Activated CD8-positive, alpha-beta memory T cell treated with anti-CD3 and anti-CD28 coated beads, Interleukin-2, amount 50 U/mL, for 24 hours (primary cell): ENCODE data around the gene KIF1A.

Source experiments
- DNase-seq: peaks from one replicate; pipeline ENCODE4 v3.0.0-alpha.2; 2020; ENCODE audit errors: extremely low read depth

KIF1A gene

DNA sequence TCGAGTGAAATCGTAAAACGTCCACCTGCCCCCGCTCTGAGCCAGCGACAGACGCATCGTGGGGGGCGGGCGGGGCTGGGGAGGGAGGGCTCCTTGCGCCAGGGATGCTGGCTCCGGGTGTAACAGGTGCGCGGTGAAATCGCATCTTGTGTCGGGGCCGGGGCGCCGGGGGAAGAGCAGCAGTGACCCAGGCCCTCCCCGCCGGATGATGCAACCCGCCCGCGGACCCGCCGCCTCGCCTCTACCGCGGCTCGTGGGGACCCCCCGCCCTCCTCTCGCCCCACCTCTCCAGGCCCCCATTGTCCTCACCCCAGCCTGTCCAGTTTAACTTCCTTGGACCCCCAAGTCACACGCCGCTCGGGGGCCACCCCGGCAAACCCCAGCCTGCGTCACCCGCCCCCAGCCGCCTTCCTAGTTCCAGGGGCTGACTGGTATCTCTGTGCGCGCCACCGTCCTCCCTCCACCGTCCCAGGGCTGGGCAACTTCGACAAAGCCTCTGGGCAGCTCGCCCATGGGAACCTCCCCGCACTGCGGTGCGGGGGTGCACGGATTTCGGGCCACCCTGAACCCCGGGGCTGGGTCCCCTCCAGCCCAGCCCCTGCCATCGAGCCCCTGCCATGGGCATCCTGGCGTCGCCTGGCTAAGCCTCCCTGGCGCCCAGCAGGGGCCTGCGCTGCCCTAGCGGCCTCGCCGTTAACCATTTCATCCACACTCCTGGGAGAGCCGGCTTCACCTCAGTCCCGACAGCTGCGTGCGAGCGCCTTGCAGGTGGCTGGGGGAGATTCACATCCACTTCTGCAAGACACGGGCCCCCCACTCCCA is 799 bp upstream of the KIF1A start:
- no peak for DNase-seq

GRCh38 chr2:240819126-240819857 is 727 bp downstream of the KIF1A start:
- DNase-seq = no peak

GRCh38 chr2:240818293-240819125 is 1.5 kb downstream of the KIF1A start:
- DNase-seq = no peak

DNA sequence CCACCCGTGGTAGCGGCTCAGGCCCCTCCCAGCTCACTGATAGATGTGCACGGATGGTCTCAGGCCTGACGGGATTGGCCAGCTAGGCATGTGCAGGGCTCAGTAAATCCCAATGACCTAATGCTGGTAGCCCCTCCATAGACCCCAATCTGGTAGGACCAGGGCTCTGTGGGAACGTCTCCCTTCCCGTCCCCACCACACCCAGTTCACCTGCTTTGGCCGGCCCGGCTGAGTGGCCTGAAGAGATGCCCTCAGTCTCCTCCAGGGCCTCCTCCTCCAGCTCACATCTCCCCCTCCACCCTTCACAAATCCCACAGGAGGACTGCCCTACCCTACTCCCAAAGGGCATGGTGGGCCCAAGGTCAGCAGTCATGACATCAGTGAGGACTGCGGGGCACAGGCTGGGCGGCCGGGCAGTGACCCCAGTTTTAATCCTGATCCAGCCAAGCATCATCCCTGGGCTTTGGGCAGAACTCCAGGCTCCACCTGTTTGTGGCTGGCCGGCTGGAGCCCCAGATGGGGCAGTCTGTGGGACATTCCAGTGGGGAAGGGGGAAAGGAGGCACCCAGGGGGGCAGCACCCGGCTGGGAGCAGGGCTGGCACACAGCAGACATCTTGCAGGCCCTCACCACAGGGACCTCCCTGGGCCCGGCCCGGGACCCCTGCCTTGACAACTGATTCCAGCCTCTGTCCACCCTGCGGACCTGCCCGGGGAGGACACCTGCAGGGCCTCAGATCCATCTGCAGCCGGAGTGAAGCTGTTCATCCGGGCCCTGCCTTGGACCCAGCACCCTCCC is 2.3 kb downstream of the KIF1A start:
- DNase-seq = no peak

GRCh38 chr2:240816584-240817495 is 3.2 kb downstream of the KIF1A start:
- DNase-seq = no peak

- DNase-seq = no peak
Observed at GRCh38 chr2:240815761-240816583, 4.0 kb downstream of the KIF1A start.

GRCh38 chr2:240814946-240815760 is 4.9 kb downstream of the KIF1A start:
- DNase-seq = no peak

- DNase-seq = no peak
Observed at GRCh38 chr2:240814280-240814679, 5.7 kb downstream of the KIF1A start.

- DNase-seq = no peak
Observed at GRCh38 chr2:240813231-240813921, 6.6 kb downstream of the KIF1A start.

DNA sequence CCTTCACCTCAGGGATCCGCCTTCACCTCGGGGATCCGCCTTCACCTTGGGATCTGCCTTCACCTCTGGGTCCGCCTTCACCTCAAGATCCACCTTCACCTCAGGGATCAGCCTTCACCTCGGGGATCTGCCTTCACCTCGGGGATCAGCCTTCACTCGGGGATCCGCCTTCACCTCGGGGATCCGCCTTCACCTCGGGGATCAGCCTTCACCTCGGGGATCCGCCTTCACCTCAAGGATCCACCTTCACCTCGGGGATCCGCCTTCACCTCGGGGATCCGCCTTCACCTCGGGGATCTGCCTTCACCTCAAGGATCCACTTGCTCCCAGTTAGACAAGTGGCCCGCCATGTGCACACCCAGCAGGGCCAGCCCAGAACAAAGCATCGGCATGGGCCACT is 7.3 kb downstream of the KIF1A start:
- no peak for DNase-seq

- DNase-seq = no peak
Observed at GRCh38 chr2:240812301-240812680, 7.7 kb downstream of the KIF1A start.

- no peak for DNase-seq
Observed at GRCh38 chr2:240811346-240812300, 8.4 kb downstream of the KIF1A start.

GRCh38 chr2:240810621-240811020 is 9.4 kb downstream of the KIF1A start:
- no peak for DNase-seq

- no peak for DNase-seq
Observed at GRCh38 chr2:240810199-240810598, 9.8 kb downstream of the KIF1A start.

DNA sequence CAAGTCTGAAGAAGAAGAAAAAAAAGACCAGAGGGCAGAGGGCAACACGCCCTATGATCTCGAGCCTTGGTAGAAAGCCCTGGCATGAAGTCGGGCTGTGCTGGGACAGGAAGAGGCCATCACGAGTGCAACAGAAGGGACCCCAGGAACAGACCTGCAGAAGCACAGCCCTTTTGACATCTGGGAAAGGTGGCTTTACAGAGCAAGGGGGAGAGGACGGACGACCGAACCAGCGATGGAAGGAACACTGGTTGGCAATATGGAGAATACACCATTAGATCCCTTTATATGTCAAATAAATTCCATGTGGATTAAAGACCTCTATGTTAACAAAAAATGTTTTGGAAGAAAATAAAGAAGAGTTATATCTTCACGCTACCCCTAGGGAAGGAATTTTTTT is 10.7 kb downstream of the KIF1A start:
- DNase-seq = no peak

GRCh38 chr2:240806459-240806858 is 13.6 kb downstream of the KIF1A start:
- no peak for DNase-seq

GRCh38 chr2:240806006-240806405 is 14.0 kb downstream of the KIF1A start:
- DNase-seq = no peak
